Measurements from ENCODE around the gene MAP1LC3A. TPM values are rescaled to one million over a fixed set of nuclear protein-coding genes. Genes with fewer than 3 reads are reported as not detected.

MAP1LC3A gene
- total RNA-seq, 1 experiment from 2014 or later = 25.9 TPM

GRCh38 chr20:34549929-34550305 lies 8.6 kb upstream of the MAP1LC3A start:
- H3K14ac ChIP-seq (ENCODE audit: insufficient read depth, low read length) = no peak overlapping the region
- peaks cover 2% of the 10 kb centered on the region; the same call in 1 of the 2 replicates for H3K4me1 ChIP-seq (ENCODE audit: insufficient read depth, low read length)
- no peak overlapping the region for H4K8ac ChIP-seq (replicated peaks; ENCODE audit: insufficient read length, low read depth, low read length)
- no peaks in the 10 kb centered on the region for H4K20me1 ChIP-seq (ENCODE audit: control insufficient read depth, insufficient read depth, insufficient read length)
- no peak overlapping the region for H2BK15ac ChIP-seq (ENCODE audit: low read depth, low read length)
- H3K56ac ChIP-seq (ENCODE audit: insufficient read length, low read depth, low read length) = no peak overlapping the region
- H3K79me2 ChIP-seq (ENCODE audit: insufficient read depth, low read length) = no peaks in the 10 kb centered on the region
- H2BK5ac ChIP-seq (ENCODE audit: insufficient read length, low read length) = no peak overlapping the region
- H3K9ac ChIP-seq (ENCODE audit: extremely low read depth, insufficient read length, low read length) = no peak overlapping the region
- Mint-ChIP-seq H3K27ac (peak overlapping the region in 2 of 3 experiments; percentile 72 to 81; a peak in 4 of 7 replicates), H3K27me3 (ENCODE audit: low read depth) (peaks cover 9% of the 10 kb centered on the region), H3K4me3 (no peak overlapping the region), H3K36me3 (ENCODE audit: insufficient read depth in 1 of 3, low read depth in 3 of 3) (no peaks in the 10 kb centered on the region; a peak in 1 of 7 replicates), H3K9me3 (peaks cover 0 to 1% of the 10 kb centered on the region in 2 experiments; a peak in 1 of 5 replicates), H3K4me1 (peaks cover 19 to 20% of the 10 kb centered on the region in 2 experiments)
- TF ChIP-seq CTCF (conservative IDR thresholded peaks at IDR 0.05) = no peak
- no peak overlapping the region for H4K91ac ChIP-seq (ENCODE audit: insufficient read length, low read depth, low read length)
- H3T11ph ChIP-seq (ENCODE audit: low read length) = no peak overlapping the region
- no peaks in the 10 kb centered on the region for H3K79me1 ChIP-seq (ENCODE audit: insufficient read depth, low read depth, low read length, poor library complexity, severe bottlenecking)
- no peak overlapping the region for H2BK120ac ChIP-seq (ENCODE audit: low read depth, low read length, poor library complexity, severe bottlenecking)
- H2AFZ ChIP-seq (ENCODE audit: low read length) = no peak overlapping the region
- no peaks in the 10 kb centered on the region for H3K27me3 ChIP-seq (ENCODE audit: insufficient read depth, low read length)
- H3K4me2 ChIP-seq (ENCODE audit: insufficient read depth, insufficient read length, low read length) = no peak overlapping the region
- H3K9me3 ChIP-seq (ENCODE audit: control insufficient read depth, low read depth, low read length) = no peaks in the 10 kb centered on the region
- peak overlapping the region; percentile 77 for H3K18ac ChIP-seq (ENCODE audit: insufficient read length, low read depth, low read length)
- H2AK5ac ChIP-seq (ENCODE audit: insufficient read length, low read length) = no peak overlapping the region
- H4K5ac ChIP-seq (ENCODE audit: insufficient read length, low read depth, low read length) = no peak overlapping the region
- WGBS (ENCODE audit: extremely low coverage, insufficient read length, low lambda C conversion rate) = no CpG with 5 or more reads among the region's 13 CpGs
- no peak overlapping the region for H2BK12ac ChIP-seq (ENCODE audit: insufficient read length, low read depth, low read length)
- H3K27ac ChIP-seq (ENCODE audit: insufficient read length, low read depth, low read length) = no peak overlapping the region
- no peak overlapping the region for H2BK20ac ChIP-seq (ENCODE audit: low read depth, low read length, poor library complexity, severe bottlenecking)
- H3K4ac ChIP-seq (ENCODE audit: low read depth, low read length) = no peak overlapping the region
- H3K23ac ChIP-seq (ENCODE audit: insufficient read length, low read depth, low read length) = no peak overlapping the region
- no peak for DNase-seq
- H3K23me2 ChIP-seq (ENCODE audit: insufficient read length, low read depth, low read length, poor library complexity, severe bottlenecking) = no peaks in the 10 kb centered on the region
